GM18951 (cell line): ENCODE measurements around the gene UPP2.

Source experiments
- POLR2A ChIP-seq: IDR thresholded peaks from 4 replicates; pipeline ENCODE4 v1.6.1; 2011; ENCODE audit warnings: mild to moderate bottlenecking; ENCODE audit not compliant: insufficient read length, insufficient read depth; ENCODE audit errors: extremely low read depth
- in situ Hi-C: fragments of 300-500 bp; cut with MboI; formaldehyde crosslinking; loops from one replicate; pipeline ENCODE4 v1.12.0; 2022; ENCODE audit warnings: low sequenced_read_pairs, mixed read lengths, inconsistent platforms; ENCODE audit not compliant: unreplicated experiment

Gene UPP2

GRCh38 chr2:158094487-158095092, 7.1 kb upstream of the UPP2 start:
- no peak for TF ChIP-seq POLR2A
- in situ Hi-C loops, result no loop called here

DNA sequence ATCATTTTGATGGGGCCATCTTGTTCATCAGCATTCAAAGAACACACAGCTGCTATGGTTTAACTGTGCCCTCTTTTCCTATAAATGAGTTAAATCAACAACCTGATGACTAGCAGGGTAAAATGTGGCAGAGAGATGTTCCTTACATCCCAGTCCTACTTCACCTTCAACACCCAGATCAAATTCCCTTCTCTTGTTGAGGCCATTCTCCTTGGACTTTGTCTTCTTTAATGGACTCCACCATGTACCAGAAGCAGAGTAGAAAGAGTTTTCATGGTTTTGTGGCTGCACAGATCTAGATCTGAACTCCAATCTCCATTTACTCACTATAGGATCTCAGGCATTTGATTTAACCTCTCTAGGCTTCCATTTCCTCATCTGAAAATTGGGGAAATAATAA, 6.4 kb upstream of the UPP2 start:
- in situ Hi-C loops, result no loop called here
- no peak for TF ChIP-seq POLR2A

DNA sequence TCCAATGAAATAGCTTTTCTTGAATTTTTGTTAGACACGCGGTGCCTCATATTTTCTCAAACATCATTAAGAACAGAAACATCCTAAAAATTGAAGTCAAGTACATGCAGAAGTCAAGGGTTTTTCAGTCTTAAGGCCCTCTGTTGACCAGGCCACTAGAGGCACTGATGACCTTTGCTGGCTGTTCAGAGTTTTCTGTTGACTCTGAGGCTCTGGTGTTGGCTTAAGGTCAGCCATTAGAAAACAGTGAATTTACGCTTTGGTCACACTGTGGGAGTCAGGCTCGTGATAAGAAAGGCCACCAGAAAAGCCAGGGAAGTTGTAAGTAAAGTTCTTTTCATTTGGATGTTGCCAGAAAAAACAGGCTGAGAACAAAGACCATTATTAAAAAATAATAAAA, 5.8 kb upstream of the UPP2 start:
- in situ Hi-C loops, result no loop called here
- no peak for TF ChIP-seq POLR2A

GRCh38 chr2:158097481-158097880, 4.2 kb upstream of the UPP2 start:
- in situ Hi-C loops, result no loop called here
- TF ChIP-seq POLR2A, result no peak

GRCh38 chr2:158098178-158098577, 3.5 kb upstream of the UPP2 start:
- no peak for TF ChIP-seq POLR2A

GRCh38 chr2:158099716-158100115, 2.0 kb upstream of the UPP2 start:
- in situ Hi-C loops, result no loop called here
- no peak for TF ChIP-seq POLR2A

More at GRCh38 chr2:158098178-158098577, 3.5 kb upstream of the UPP2 start:
- in situ Hi-C loops, result no loop called here

GRCh38 chr2:158100411-158100810, 1.3 kb upstream of the UPP2 start:
- in situ Hi-C loops, result no loop called here
- TF ChIP-seq POLR2A, result no peak

DNA sequence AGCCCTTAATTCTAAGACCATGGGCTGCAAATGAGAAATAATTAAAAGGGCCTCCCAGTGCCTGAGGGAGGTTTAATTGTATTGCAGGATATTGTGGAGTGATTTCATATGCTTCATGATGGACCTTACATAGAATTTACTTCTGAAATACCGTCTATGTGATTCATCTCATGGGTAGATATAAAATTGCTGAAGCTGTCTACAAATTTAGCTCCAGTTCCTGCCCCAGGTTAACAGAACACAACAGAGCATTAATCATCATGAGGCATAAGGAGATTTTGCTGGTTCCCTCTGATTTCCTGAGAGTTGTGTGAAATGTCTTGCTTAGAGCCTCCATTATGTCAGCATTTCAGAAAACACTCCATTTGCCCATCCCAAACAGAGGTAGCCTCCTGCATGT, 770 bp downstream of the UPP2 start:
- TF ChIP-seq POLR2A, result no peak
- in situ Hi-C loops, result no loop called here

DNA sequence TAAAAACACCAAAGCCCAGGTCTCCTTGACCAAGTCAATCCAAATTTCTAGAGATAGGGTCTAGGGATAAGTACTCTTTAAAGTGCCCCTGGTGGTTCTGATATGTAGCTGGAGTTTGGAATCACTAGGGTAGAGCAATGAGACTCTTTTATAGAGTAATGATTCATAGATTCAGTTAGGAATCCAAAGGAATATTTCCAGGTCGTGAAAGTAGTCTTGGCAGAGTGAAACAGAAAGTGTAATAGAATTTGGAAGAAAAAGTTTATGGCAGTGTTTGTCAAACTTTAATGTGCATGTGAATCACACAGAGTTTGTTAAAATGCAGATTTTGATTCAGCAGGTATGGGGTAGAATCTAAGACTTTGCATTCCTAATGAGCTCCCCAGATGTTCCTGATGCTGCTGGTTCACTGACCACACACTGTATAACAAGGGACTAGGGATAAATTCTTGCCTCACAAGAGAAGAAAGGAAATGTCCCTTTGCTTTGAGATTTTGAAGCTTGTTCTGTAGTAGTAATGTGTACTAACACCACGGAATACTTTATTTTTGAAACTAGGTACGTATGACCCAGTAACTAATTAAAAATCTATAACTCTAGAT, 1.8 kb downstream of the UPP2 start:
- no peak for TF ChIP-seq POLR2A
- in situ Hi-C loops, result no loop called here

DNA sequence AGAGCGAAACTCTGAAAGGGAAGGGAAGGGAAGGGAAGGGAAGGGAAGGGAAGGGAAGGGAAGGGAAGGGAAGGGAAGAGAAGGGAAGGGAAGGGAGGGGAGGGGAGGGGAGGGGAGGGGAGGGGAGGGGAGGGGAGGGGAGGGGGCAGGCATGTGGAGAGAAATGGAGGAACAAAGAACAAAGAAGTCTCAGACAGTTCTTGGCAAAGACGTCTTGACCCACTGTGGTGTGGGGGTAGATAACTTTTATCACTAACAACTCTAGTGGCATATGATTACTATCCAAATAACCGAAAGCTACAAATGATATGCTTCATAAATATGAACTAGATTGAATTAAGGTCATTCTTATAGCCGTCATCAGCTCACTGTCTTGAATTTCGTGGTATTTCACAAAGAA, 3.2 kb downstream of the UPP2 start:
- in situ Hi-C loops, result no loop called here

GRCh38 chr2:158112992-158113391, 11.3 kb downstream of the UPP2 start:
- TF ChIP-seq POLR2A, result no peak
- in situ Hi-C loops, result no loop called here

More for the DNA sequence above, 3.2 kb downstream of the UPP2 start:
- TF ChIP-seq POLR2A, result no peak

GRCh38 chr2:158113741-158114295, 12.1 kb downstream of the UPP2 start:
- in situ Hi-C loops, result no loop called here
- no peak for TF ChIP-seq POLR2A

- in situ Hi-C loops, result no loop called here
- TF ChIP-seq POLR2A, result no peak
These were observed 12.8 kb downstream of the UPP2 start for GRCh38 chr2:158114516-158114915.

DNA sequence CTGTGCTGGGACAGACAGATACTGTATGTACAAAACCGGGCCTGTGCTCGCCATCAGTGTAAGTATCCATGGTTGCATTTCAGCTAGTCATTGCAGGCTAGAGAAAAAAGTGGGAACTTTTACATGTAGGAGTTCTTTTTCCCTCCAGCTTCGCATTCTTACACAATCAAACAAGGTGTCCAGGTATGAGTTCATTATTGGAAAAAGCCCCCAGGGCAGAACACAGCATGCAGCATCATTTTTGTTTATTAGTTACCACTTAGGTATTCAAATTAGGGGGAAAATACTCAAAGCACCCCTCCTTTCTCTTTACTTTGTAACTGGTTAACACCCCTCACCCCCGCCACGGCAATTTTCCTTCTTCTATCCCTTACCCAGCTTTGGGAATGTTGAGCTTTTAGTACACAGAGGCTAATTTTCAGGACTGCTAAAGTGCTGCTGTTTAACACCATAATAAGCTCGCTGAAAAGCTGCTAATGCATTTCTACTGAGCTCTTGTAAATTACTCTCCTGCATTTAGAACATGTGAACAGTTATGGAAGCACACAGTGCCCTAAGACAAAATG, 13.6 kb downstream of the UPP2 start:
- in situ Hi-C loops, result no loop called here
- TF ChIP-seq POLR2A, result no peak
